AML-193 (cell line): Measurements from ENCODE around the gene UNG.
A peak's percentile ranks its signal among the peaks of the same experiment; 100 is the strongest.
"Not testable (repeated sequence)": the region's sequence is repeated elsewhere in the genome, so short reads cannot be mapped to it uniquely, and the experiment has no call there.

ENCODE experiments used
- DNase-seq, 2 experiments: peaks; one replicate each; lab custom pipeline; 2025; lab: John Stamatoyannopoulos, UW

The UNG gene

GRCh38 chr12:109097435-109098182 lies at the start of gene UNG:
TSS of gene UNG (plus strand) at chr12:109097597. CDS start at chr12:109097680, 83 bp downstream.
- DNase-seq: peak; percentile 86 to 89

GRCh38 chr12:109048706-109049105 lies 48.7 kb upstream of the UNG start:
- DNase-seq: not testable (repeated sequence)

- not testable (repeated sequence) for DNase-seq
Measured at GRCh38 chr12:109049794-109050193, 47.6 kb upstream of the UNG start.

GRCh38 chr12:109052097-109052413 lies 45.3 kb upstream of the UNG start:
- DNase-seq: no peak

GRCh38 chr12:109052414-109053323 lies 44.7 kb upstream of the UNG start, which contains the start of gene USP30:
TSS of gene USP30 (plus strand) at chr12:109052576. CDS start at chr12:109052679, 103 bp downstream.
- peak; percentile 61 to 68 for DNase-seq

GRCh38 chr12:109053382-109054123 lies 43.8 kb upstream of the UNG start:
- DNase-seq: peak; percentile 12 to 23

GRCh38 chr12:109054124-109054513 lies 43.3 kb upstream of the UNG start:
- DNase-seq: not testable (repeated sequence)

GRCh38 chr12:109054520-109054919 lies 42.9 kb upstream of the UNG start:
- DNase-seq: no peak

- DNase-seq: no peak
Measured at GRCh38 chr12:109056891-109057290, 40.5 kb upstream of the UNG start.

GRCh38 chr12:109057376-109057775 lies 40.0 kb upstream of the UNG start:
- DNase-seq: no peak

GRCh38 chr12:109058773-109059172 lies 38.6 kb upstream of the UNG start:
- no peak for DNase-seq

- no peak for DNase-seq
Measured at GRCh38 chr12:109064143-109064542, 33.3 kb upstream of the UNG start.

GRCh38 chr12:109065154-109065852 lies 32.1 kb upstream of the UNG start:
- no peak for DNase-seq

- DNase-seq: no peak
Measured at GRCh38 chr12:109065853-109066193, 31.6 kb upstream of the UNG start.

GRCh38 chr12:109069307-109070271 lies 27.8 kb upstream of the UNG start:
- no peak for DNase-seq

GRCh38 chr12:109074866-109075265 lies 22.5 kb upstream of the UNG start:
- DNase-seq: no peak

- no peak for DNase-seq
Measured at GRCh38 chr12:109082751-109083150, 14.6 kb upstream of the UNG start.

- no peak for DNase-seq
Measured at GRCh38 chr12:109084425-109084824, 13.0 kb upstream of the UNG start.

- DNase-seq: no peak
Measured at GRCh38 chr12:109085590-109085989, 11.8 kb upstream of the UNG start.

- no peak for DNase-seq
Measured at GRCh38 chr12:109087250-109087649, 10.1 kb upstream of the UNG start.

GRCh38 chr12:109088818-109089217 lies 8.6 kb upstream of the UNG start:
- DNase-seq: no peak
